Cardiac fibroblast (primary cell): ENCODE results near the gene GMPR2.

Experiments used
- DNase-seq, 2 donors: peaks; one replicate each; pipeline versions ENCODE4 v3.0.0 to v3.0.0-alpha.2; 2010; ENCODE audit warnings: low read depth in 2 of 2
- H3K4me3 ChIP-seq, 2 donors: replicated peaks in 1 of 2; 1 replicate in 1 of 2; 2 replicates in 1 of 2; pipeline ENCODE4 v1.5.1; 2011; ENCODE audit warnings: low read depth in 2 of 2, low read length in 2 of 2, mild to moderate bottlenecking in 2 of 2, moderate library complexity in 1 of 2
- TF ChIP-seq, protein P1 (sequence below): IDR thresholded peaks from one replicate; pipeline ENCODE4 v1.5.1; 2011; ENCODE audit warnings: low read depth, mild to moderate bottlenecking, low read length, inconsistent platforms

Gene GMPR2

DNA sequence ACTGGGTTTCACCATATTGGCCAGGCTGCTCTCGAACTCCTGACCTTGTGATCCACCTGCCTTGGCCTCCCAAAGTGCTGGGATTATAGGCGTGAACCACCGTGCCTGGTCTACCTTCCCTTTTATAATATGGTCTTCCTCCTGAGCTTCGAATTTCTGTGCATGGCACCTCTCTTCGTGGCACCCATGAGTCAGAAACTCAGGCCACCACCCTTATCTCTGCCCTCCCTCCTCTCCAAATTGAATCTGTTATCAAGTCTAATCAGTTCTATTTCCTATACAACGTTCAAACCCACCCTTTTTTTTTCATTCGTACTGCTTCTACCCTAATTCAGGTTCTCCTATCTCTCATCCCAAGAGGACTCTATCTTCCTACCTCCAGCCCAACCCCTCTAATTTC lies 14.7 kb downstream of the GMPR2 start:
- no peak for DNase-seq
- TF ChIP-seq, protein P1, sequence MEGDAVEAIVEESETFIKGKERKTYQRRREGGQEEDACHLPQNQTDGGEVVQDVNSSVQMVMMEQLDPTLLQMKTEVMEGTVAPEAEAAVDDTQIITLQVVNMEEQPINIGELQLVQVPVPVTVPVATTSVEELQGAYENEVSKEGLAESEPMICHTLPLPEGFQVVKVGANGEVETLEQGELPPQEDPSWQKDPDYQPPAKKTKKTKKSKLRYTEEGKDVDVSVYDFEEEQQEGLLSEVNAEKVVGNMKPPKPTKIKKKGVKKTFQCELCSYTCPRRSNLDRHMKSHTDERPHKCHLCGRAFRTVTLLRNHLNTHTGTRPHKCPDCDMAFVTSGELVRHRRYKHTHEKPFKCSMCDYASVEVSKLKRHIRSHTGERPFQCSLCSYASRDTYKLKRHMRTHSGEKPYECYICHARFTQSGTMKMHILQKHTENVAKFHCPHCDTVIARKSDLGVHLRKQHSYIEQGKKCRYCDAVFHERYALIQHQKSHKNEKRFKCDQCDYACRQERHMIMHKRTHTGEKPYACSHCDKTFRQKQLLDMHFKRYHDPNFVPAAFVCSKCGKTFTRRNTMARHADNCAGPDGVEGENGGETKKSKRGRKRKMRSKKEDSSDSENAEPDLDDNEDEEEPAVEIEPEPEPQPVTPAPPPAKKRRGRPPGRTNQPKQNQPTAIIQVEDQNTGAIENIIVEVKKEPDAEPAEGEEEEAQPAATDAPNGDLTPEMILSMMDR: no peak

DNA sequence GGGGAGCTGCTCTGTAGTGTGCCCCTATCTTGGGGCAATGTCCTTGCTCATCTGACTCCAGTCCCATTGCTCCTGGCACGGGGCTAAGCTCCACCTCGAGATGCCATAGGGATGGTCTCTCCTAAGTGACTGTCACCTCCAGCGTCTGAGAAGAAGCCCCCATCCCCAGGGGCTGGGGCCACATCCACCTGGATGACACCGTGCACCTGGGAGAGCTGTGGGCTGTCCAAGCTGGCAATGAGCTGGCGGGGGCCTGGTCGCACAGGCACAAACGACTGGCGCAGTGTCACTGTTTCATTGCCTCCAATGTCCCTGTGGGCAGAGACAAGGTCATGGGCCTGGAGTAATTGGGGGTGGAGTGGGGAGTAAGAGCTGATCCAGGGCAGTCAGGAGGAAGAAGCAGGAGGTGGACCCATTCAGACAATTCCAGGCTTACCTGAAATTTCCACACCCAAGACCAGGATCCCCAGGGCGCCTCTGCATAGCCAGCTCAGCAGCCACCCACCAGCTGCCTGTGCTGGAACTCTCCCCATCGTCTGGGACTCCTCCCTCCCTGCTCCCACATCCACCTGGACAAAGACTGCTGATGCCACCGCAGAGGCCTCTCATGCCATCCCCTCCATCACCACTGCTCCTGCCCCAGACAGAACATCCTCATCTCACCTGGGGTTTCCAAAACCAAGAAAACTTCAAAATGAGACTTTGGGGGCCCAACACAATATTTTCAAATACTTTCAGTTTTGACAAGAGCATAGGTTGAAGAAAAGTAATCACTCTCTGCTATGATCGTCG lies 16.7 kb downstream of the GMPR2 start:
- TF ChIP-seq, protein P1: no peak
- H3K4me3 ChIP-seq: no peak overlapping the region
- no peak for DNase-seq

More for the DNA sequence above, 14.7 kb downstream of the GMPR2 start:
- H3K4me3 ChIP-seq: no peak overlapping the region

DNA sequence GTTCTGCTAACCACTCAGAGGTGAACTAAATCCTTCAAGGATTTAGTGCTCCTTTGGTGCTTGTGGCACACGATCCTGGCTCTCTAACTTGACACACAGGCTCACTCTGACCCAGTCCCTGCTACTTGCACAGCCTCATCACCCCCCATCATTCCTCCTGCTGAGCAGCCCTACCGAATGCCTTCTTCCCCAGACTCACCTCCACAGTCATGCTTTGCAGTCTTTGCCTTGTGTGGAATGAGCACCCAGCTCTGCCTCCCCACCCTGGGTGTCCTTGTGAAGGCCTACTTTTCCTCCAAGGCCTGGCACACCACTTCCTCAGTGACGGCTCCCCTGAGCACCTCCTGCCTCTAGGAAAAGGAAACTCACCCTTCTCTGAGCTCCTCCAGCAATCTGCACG lies 17.6 kb downstream of the GMPR2 start:
- DNase-seq: no peak
- TF ChIP-seq, protein P1: no peak
- no peak overlapping the region for H3K4me3 ChIP-seq

DNA sequence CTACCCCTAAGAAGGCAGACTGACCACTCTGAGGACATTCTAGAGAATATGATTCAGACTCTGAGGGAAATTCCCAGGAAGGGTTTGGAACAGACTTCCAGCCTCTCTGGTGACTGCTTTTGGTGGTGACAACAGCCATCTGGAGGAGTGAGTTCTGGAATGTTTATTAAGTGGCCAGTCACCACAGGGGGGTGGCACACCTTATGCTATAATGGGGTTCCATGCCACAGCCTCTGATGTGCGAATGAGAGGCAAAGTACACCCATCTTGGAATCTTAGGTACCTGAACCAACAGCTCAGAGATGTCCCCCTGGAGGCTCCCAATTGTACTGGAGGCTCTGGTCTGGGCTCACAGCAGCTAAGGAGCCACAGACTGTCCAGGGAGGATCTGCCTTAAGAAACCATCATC lies 19.2 kb downstream of the GMPR2 start:
- TF ChIP-seq, protein P1: peak; percentile 31
- DNase-seq: peak in 1 of 2 donors; percentile 72
- no peak overlapping the region for H3K4me3 ChIP-seq

GRCh38 chr14:24252289-24253124 lies 19.8 kb downstream of the GMPR2 start:
- no peak overlapping the region for H3K4me3 ChIP-seq

DNA sequence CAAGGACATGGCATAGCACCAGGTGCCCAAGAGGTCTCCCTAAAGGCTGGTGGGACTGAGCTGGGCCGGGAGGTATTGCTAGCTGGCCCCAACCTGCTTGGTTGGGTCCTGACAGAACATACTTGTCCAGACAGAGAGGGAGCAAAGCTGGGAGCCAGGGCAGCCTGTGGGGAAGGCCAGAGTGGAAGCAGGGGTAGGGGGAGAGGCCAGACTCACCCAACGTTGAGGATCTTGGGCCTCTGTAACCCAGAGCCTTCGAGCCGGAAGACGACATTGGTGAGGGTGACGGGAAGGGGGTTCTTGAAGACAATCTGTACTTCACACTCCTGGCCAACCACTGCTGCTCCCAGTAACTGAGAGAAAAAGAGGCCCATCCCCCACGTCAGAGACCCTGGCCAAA lies 21.2 kb downstream of the GMPR2 start:
- no peak for DNase-seq

More at GRCh38 chr14:24252289-24253124, 19.8 kb downstream of the GMPR2 start:
- DNase-seq: no peak
- TF ChIP-seq, protein P1: no peak

More for the DNA sequence above, 21.2 kb downstream of the GMPR2 start:
- TF ChIP-seq, protein P1: no peak
- no peak overlapping the region for H3K4me3 ChIP-seq
